GM23248 (cell line): ENCODE results near the gene FCHSD1. TPM values are rescaled to one million over a fixed set of nuclear protein-coding genes. Genes with fewer than 3 reads are reported as not detected.

Experiments
- DNase-seq: peaks from one replicate; pipeline ENCODE4 v3.0.0-alpha.2; 2015
- H2AFZ ChIP-seq: fragments of 200-600 bp; sonication (generic); 2 replicates; pipeline ENCODE4 v1.6.1; 2016; ENCODE audit warnings: antibody characterized with exemption
- H3F3A ChIP-seq: fragments of 200-600 bp; sonication (generic); 2 replicates; pipeline ENCODE4 v1.6.1; 2016; ENCODE audit warnings: mild to moderate bottlenecking, antibody characterized with exemption, mixed run types; ENCODE audit not compliant: insufficient read depth
- H3K27ac ChIP-seq: fragments of 200-600 bp; sonication (generic); 2 replicates; pipeline ENCODE4 v1.5.1; 2016; ENCODE audit warnings: mild to moderate bottlenecking
- H3K27me3 ChIP-seq: fragments of 200-600 bp; sonication (generic); replicated peaks from 2 replicates; pipeline ENCODE4 v1.6.1; 2016; ENCODE audit warnings: mild to moderate bottlenecking; ENCODE audit not compliant: insufficient read depth
- H3K36me3 ChIP-seq: fragments of 200-600 bp; sonication (generic); 2 replicates; pipeline ENCODE4 v1.6.1; 2016; ENCODE audit warnings: low read depth, mild to moderate bottlenecking
- H3K4me1 ChIP-seq: fragments of 200-600 bp; sonication (generic); 2 replicates; pipeline ENCODE4 v1.6.1; 2016; ENCODE audit warnings: mild to moderate bottlenecking; ENCODE audit not compliant: insufficient read depth
- H3K4me2 ChIP-seq: fragments of 200-600 bp; sonication (generic); one replicate; pipeline ENCODE4 v1.6.1; 2016; ENCODE audit warnings: mild to moderate bottlenecking; ENCODE audit not compliant: unreplicated experiment
- H3K4me3 ChIP-seq: fragments of 200-600 bp; sonication (generic); 2 replicates; pipeline ENCODE4 v1.5.1; 2016; ENCODE audit warnings: mild to moderate bottlenecking
- H3K79me2 ChIP-seq: fragments of 200-600 bp; sonication (generic); 2 replicates; pipeline ENCODE4 v1.6.1; 2016; ENCODE audit warnings: mild to moderate bottlenecking; ENCODE audit not compliant: insufficient read depth
- H3K9ac ChIP-seq: fragments of 200-600 bp; sonication (generic); 2 replicates; pipeline ENCODE4 v1.6.1; 2016; ENCODE audit warnings: mild to moderate bottlenecking
- H3K9me2 ChIP-seq: fragments of 200-600 bp; sonication (generic); 2 replicates; pipeline ENCODE4 v1.6.1; 2016; ENCODE audit warnings: mixed run types, mild to moderate bottlenecking, moderate library complexity; ENCODE audit not compliant: insufficient read depth
- H3K9me3 ChIP-seq: fragments of 200-600 bp; sonication (generic); one replicate; pipeline ENCODE4 v1.6.1; 2017; ENCODE audit warnings: low read depth
- H4K20me1 ChIP-seq: fragments of 200-600 bp; sonication (generic); 2 replicates; pipeline ENCODE4 v1.6.0; 2016; ENCODE audit not compliant: insufficient read depth
- EZH2 ChIP-seq: fragments of 200-600 bp; sonication (generic); IDR thresholded peaks from 2 replicates; pipeline ENCODE4 v1.6.1; 2018; ENCODE audit warnings: antibody characterized with exemption, mild to moderate bottlenecking; ENCODE audit not compliant: insufficient read depth, poor library complexity, severe bottlenecking
- EZH2phosphoT487 ChIP-seq: fragments of 200-600 bp; sonication (generic); IDR thresholded peaks from 2 replicates; pipeline ENCODE4 v1.6.1; 2018; ENCODE audit warnings: antibody characterized with exemption, moderate library complexity, mild to moderate bottlenecking, low read depth; ENCODE audit not compliant: insufficient read depth
- WGBS, 2 experiments: methylation state at CpG; one replicate each; pipeline ENCODE4 v1.1.6; 2015 to 2017; ENCODE audit warnings: low lambda C conversion rate in 2 of 2, low coverage in 1 of 2; ENCODE audit errors: missing lambda C conversion rate in 2 of 2; 5-methylcytosine and 5-hydroxymethylcytosine counted together
- in situ Hi-C: fragments of 300-500 bp; cut with MboI; formaldehyde crosslinking; loops from 2 replicates; pipeline ENCODE4 v1.15.0; 2020
- polyA plus RNA-seq: library from polyadenylated mRNA; unstranded; fragments of >200 nt; fragmentation: Nextera tagmentation; extraction: Ambion mirVana; gene quantifications from 2 replicates; pipeline ENCODE4 v1.2.1, GENCODE V29; 2016
- total RNA-seq: library from RNA; depleted of rRNA; stranded (reverse); fragments of >200 nt; shearing (Covaris generic); gene quantifications from 2 replicates; pipeline ENCODE4 v1.2.3, GENCODE V29; 2014

FCHSD1 gene
- total and polyA plus RNA-seq, 2 experiments from 2014 or later = 23.8 to 32.0 TPM

DNA sequence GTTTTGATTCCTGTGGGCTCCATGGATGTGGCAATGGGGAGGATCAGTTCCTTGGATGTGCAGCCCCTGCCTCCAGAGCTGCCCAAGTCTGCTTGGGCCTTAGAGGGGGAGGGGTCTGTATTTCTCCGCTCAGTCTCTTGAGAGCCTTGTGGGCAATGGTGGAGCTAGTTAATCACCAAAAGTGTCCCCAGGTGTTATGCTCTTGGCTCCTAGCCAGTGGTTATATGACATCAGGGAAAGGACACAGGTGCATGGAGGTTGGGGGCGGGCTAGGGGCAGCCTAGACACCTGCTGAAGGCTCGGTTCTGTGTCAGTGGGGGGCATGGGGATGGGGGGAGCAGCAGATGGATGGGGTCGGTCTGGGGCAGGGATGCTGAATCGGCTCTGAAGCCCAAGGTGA, 43.3 kb upstream of the FCHSD1 start:
- H3K27ac ChIP-seq = no peak overlapping the region
- peaks cover 21% of the 10 kb centered on the region for H3K27me3 ChIP-seq
- H3F3A ChIP-seq = peaks cover 8% of the 10 kb centered on the region; the same call in 1 of the 2 replicates
- 74 to 81% methylated on average over 3 to 5 of the region's 5 CpGs for WGBS, 2 experiments
- no peak overlapping the region for H3K9ac ChIP-seq
- H3K9me2 ChIP-seq = no peaks in the 10 kb centered on the region
- H3K4me1 ChIP-seq = peaks cover 14% of the 10 kb centered on the region
- no peaks in the 10 kb centered on the region for H4K20me1 ChIP-seq
- no peak for TF ChIP-seq EZH2
- TF ChIP-seq EZH2phosphoT487 = no peak
- no peak for DNase-seq
- H3K4me3 ChIP-seq = no peak overlapping the region
- in situ Hi-C loops = loop anchor here (5.0 to 25.0 kb wide), 2 partner anchors 268 to 443 kb away; no protein-coding TSS in a partner anchor
- H3K36me3 ChIP-seq = no peaks in the 10 kb centered on the region
- H2AFZ ChIP-seq = no peak overlapping the region
- H3K4me2 ChIP-seq = no peak overlapping the region
- H3K9me3 ChIP-seq = no peaks in the 10 kb centered on the region
- no peaks in the 10 kb centered on the region for H3K79me2 ChIP-seq

- peaks cover 13% of the 10 kb centered on the region for H3K27me3 ChIP-seq
- WGBS, 2 experiments = 65 to 70% methylated on average over 25 of the region's 25 CpGs
- no peaks in the 10 kb centered on the region for H3K79me2 ChIP-seq
- no peak overlapping the region for H3K4me2 ChIP-seq
- H3K36me3 ChIP-seq = no peaks in the 10 kb centered on the region
- H4K20me1 ChIP-seq = no peaks in the 10 kb centered on the region
- H3K9ac ChIP-seq = no peak overlapping the region
- H3K9me3 ChIP-seq = no peaks in the 10 kb centered on the region
- H3K4me3 ChIP-seq = no peak overlapping the region
- no peak for TF ChIP-seq EZH2
- no peak for TF ChIP-seq EZH2phosphoT487
- H3K4me1 ChIP-seq = peaks cover 14% of the 10 kb centered on the region
- H3K9me2 ChIP-seq = no peaks in the 10 kb centered on the region
- no peak overlapping the region for H3K27ac ChIP-seq
- H2AFZ ChIP-seq = no peak overlapping the region
- peaks cover 8% of the 10 kb centered on the region; the same call in 1 of the 2 replicates for H3F3A ChIP-seq
- DNase-seq = peak; percentile 52
- in situ Hi-C loops = loop anchor here (5.0 to 25.0 kb wide), 2 partner anchors 269 to 444 kb away; no protein-coding TSS in a partner anchor
Observed at GRCh38 chr5:141692919-141693725, 41.9 kb upstream of the FCHSD1 start.

- WGBS, 2 experiments = 27 to 41% methylated on average over 5 of the region's 5 CpGs
- Histone ChIP-seq H2AFZ (peak overlapping the region; percentile 85), H3K9me3 (no peaks in the 10 kb centered on the region), H3K27ac (no peak overlapping the region), H3F3A (peaks cover 8% of the 10 kb centered on the region; the same call in 1 of the 2 replicates), H3K36me3 (no peaks in the 10 kb centered on the region), H3K9me2 (no peaks in the 10 kb centered on the region), H3K79me2 (no peaks in the 10 kb centered on the region), H3K9ac (no peak overlapping the region), H3K4me2 (peak overlapping the region; percentile 78), H3K4me3 (peak overlapping the region; percentile 72), H3K27me3 (peaks cover 13% of the 10 kb centered on the region), H4K20me1 (no peaks in the 10 kb centered on the region), H3K4me1 (peaks cover 14% of the 10 kb centered on the region)
- no peak for TF ChIP-seq EZH2
- TF ChIP-seq EZH2phosphoT487 = no peak
- DNase-seq = no peak
- in situ Hi-C loops = loop anchor here (5.0 to 25.0 kb wide), 2 partner anchors 270 to 445 kb away; no protein-coding TSS in a partner anchor
Observed at GRCh38 chr5:141692533-141692888, 41.3 kb upstream of the FCHSD1 start.

GRCh38 chr5:141691867-141692532, 40.8 kb upstream of the FCHSD1 start:
- Histone ChIP-seq H3K4me2 (peak overlapping the region; percentile 78), H3K79me2 (no peaks in the 10 kb centered on the region), H3K27ac (no peak overlapping the region), H3K9ac (no peak overlapping the region), H3K9me3 (no peaks in the 10 kb centered on the region), H4K20me1 (no peaks in the 10 kb centered on the region), H3K4me1 (peaks cover 14% of the 10 kb centered on the region), H3K27me3 (peaks cover 8% of the 10 kb centered on the region; the same call in 1 of the 2 replicates), H3F3A (peaks cover 8% of the 10 kb centered on the region; the same call in 1 of the 2 replicates), H2AFZ (peak overlapping the region; percentile 85), H3K9me2 (no peaks in the 10 kb centered on the region), H3K4me3 (peak overlapping the region; percentile 72), H3K36me3 (no peaks in the 10 kb centered on the region)
- DNase-seq = peak; percentile 85
- in situ Hi-C loops = loop anchor here (5.0 to 25.0 kb wide), 2 partner anchors 270 to 445 kb away; no protein-coding TSS in a partner anchor
- 1 to 2% methylated on average over 30 of the region's 30 CpGs for WGBS, 2 experiments
- TF ChIP-seq EZH2phosphoT487 (no peak), EZH2 (no peak)
